ENCODE measurements around the gene IL16. TPM values are rescaled to one million over a fixed set of nuclear protein-coding genes. Genes with fewer than 3 reads are reported as not detected.
"Not testable (repeated sequence)": the region's sequence is repeated elsewhere in the genome, so short reads cannot be mapped to it uniquely, and the experiment has no call there.

IL16 gene
- total RNA-seq, 1 donor from 2014 or later, result 3.7 TPM

DNA sequence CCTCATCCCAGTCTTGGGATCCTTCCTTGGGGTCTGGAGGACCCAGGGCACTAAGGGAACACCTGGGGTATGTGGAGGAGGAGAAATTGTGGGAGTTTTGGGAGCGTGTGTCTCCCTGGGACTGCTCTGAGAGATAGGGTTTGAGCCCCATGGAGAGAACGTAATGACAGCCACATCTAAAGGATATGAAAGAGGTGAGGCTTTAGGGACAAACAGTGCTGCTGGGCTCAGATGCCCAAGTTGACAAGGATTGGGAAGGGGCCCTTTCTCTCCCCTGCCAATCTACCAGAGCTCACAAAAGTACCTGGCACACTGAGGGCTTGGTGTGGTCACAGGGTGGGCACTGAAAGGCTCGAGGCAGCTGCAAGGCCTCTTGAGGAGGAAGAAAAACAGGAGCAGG, 140.6 kb downstream of the IL16 start:
- intact Hi-C loops (cut with DNase I), result loop anchor here (1.0 to 5.0 kb wide), 2 partner anchors 43 to 60 kb away; no protein-coding TSS in a partner anchor
- no peak for DNase-seq (ENCODE audit: missing footprints)
- ATAC-seq, result no peak

DNA sequence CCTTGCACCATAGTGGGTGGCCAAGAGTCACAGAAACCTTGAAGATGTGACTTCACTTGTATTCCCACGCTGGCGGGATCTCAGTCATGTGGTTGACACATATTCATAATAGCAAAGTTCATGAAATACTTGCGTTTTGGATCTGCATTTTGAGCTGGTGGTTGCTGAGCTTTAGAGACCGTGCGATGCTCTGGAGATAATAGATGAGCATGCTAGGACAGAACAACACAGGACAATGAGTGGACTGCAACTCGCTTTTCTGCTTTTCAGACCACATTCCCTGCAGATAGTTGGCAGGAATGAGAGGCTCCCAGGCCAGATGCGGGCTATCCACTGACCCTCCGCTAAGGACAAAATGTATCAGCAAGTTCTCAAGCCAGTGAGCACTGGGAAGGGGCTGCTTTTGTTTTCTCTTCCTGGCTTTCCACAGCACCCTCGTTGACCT, 141.1 kb downstream of the IL16 start:
- DNase-seq (ENCODE audit: missing footprints) (no peak), ATAC-seq (peak; percentile 51)
- intact Hi-C loops (cut with DNase I), result loop anchor here (1.0 to 5.0 kb wide), 2 partner anchors 43 to 60 kb away; no protein-coding TSS in a partner anchor

DNA sequence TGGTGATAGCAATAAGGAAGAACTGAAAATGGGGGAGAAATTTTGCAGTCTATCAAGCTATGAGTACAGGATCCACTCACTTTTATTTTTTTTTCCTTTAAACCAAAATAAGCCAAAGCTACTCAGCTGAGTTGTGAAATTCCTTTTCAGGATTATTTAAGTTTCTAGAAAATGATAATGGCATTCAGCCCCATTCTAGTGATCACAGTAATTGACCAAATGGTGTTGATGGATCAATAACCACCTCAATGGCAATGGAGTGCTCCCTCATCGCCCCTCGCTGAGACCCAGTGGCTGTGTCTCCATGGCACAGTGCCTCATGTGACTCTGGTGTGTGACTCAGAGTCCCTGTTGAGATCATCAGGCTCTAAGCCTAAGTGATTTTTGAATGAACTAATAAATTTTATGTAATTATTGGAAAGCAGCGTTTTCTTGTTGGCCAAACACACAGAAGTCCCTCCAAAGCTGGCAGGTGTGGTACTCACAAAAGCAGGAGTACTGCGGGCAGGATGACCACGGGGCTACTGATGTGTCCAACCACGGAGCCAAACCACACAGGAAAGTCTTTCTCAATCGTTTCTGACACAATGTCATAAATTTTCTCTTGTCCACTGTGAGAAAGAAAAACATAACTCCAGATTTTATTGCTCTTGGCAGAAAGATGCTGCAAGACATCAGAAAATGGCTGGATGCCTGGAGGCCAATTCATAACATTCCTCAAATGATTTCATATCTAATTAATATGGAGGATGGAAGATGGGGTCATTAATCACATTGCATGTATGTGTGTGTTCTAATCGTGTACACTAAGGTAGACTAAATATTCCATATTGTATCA, 141.7 kb downstream of the IL16 start:
- intact Hi-C loops (cut with DNase I), result loop anchor here (5.0 kb wide), 1 partner anchor 61 kb away; no protein-coding TSS in a partner anchor
- ATAC-seq (peak; percentile 84), DNase-seq (ENCODE audit: missing footprints) (no peak)

DNA sequence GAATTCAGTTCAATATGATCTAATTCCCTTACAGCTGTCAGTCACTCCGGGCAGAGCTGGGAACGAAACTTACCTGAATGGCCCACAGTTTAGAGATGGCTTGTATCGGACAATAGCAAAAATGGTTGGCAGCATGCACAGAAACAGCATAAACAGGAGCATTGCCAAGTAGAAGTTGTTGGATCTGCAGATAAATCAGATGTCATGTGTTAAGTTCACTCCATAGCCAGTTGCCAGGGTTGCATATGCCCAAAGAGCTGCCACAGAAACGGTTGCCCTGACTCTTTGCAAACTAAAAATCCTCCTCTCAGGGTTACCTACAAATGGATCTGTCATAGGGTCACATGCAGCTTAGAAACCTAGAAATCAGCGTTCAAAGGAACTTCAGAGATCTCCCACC, 142.6 kb downstream of the IL16 start:
- intact Hi-C loops (cut with DNase I), result loop anchor here (5.0 kb wide), 1 partner anchor 62 kb away; no protein-coding TSS in a partner anchor
- ATAC-seq (no peak), DNase-seq (ENCODE audit: missing footprints) (no peak)

DNA sequence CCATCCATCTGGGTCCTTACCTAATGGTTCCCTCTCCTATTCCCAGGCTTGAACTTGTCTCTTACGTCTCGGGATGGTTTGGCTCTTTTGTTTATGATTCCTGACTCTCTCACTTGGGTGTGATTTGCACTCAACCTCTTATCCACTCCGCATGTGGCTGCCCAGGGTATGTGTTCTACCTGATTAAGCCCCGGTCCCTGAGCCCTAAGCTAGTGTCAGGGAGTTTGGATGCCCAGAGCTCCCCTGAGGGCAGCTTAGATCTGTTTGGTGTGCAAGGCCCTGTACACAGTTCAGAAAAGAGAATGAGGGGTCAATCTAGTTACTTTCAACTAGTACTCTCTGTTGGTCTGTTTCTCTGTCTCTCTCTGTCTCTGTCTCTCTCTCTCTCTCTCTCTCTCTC, 143.2 kb downstream of the IL16 start:
- intact Hi-C loops (cut with DNase I), result loop anchor here (5.0 kb wide), 1 partner anchor 63 kb away; no protein-coding TSS in a partner anchor
- DNase-seq (ENCODE audit: missing footprints), result no peak
- no peak for ATAC-seq

DNA sequence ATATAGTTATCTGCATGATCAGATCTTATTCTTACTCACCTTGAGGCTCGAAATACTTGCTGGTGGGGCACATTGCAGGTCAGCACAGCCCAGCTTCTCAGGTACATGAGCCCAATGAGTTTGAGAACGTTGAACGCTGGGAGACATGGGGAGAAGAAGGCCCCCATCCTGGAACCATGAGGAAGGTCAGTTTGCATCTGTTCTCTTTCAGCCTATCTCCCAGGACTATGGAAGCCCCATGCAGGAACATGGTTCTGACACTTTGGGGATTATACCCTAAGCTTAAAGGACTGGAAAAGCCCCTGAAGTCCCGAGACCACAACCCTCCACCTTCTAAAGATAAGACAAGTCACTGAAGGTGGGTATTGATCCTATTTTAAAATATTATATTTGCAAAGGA, 144.7 kb downstream of the IL16 start:
- ATAC-seq, result no peak
- no peak for DNase-seq (ENCODE audit: missing footprints)
- intact Hi-C loops (cut with DNase I), result no loop called here

DNA sequence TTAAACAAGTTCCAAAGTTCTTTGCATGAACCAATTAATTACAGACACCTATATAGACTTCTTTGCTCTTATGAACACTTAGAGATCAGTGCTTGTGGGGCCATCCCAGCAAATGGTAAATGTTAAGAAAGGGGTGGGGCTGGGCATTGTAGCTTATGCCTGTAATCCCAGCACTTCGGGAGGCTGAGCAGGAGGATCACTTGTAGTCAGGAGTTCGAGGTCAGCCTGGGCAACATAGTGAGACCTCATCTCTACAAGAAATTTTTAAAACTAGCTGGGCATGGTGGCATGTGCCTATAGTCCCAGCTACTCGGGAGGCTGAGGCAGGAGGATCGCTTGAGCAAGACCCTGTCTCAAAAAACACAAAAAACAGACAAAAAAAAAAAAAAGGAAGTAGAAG, 146.7 kb downstream of the IL16 start:
- DNase-seq (ENCODE audit: missing footprints), result no peak
- intact Hi-C loops (cut with DNase I), result no loop called here
- no peak for ATAC-seq

DNA sequence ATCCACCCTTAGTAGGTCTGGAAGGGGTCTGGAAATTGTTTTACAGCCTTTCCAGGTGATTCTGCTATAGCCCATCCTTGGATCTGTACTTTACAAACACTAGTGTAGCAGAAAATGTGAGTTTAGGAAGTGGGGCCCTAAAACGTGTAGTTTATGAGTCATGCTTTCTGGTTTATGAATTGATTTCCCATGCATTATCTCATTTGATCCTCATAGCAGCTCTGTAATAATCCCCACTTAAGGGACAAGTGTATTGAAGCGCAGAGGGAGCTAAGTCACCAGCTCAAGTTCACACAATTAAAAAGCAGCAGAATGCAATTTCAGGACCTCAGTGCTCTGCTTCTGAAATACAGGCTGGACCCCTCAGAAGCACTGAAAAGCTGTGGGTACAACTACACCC, 149.9 kb downstream of the IL16 start:
- ATAC-seq (no peak), DNase-seq (ENCODE audit: missing footprints) (no peak)
- intact Hi-C loops (cut with DNase I), result loop anchor here (5.0 kb wide), 1 partner anchor 51 kb away; no protein-coding TSS in a partner anchor

DNA sequence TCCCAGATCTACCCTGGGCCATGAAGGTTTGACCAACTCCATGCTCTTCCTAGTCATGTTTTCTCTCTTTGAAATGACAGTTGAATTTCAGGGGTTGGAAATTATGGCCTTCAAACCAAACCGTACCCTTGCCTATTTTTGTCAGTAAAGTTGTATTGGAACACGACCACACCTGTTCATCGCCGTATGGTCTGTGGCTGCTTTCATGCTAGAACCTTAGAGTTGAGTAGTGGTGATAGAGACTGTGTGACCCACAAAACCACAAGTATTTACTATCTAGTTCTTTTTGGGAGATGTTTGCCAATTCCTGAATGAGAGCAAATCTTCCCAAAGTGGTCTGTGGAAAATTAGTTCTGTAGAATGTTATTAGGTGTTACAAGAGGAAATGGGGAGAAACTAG, 151.2 kb downstream of the IL16 start:
- ATAC-seq (no peak), DNase-seq (ENCODE audit: missing footprints) (no peak)
- intact Hi-C loops (cut with DNase I), result loop anchor here (5.0 kb wide), 1 partner anchor 49 kb away; no protein-coding TSS in a partner anchor

DNA sequence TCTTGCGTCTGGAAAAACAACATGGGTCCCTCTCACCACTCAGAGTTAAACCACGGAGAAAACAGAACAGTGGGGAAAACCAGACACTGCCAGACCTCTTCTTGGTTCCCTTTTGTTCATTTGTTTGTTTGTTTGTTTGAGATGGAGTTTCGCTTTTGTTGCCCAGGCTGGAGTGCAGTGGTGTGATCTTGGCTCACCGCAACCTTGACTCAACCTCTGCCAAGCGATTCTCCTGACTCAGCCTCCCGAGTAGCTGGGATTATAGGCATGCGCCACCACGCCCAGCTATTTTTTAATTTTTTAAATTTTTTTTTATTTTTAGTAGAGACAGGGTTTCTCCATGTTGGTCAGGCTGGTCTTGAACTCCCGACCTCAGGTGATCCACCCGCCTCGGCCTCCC, 152.0 kb downstream of the IL16 start:
- intact Hi-C loops (cut with DNase I), result loop anchor here (5.0 kb wide), 1 partner anchor 49 kb away; no protein-coding TSS in a partner anchor
- DNase-seq (ENCODE audit: missing footprints); ATAC-seq: not testable (repeated sequence)

DNA sequence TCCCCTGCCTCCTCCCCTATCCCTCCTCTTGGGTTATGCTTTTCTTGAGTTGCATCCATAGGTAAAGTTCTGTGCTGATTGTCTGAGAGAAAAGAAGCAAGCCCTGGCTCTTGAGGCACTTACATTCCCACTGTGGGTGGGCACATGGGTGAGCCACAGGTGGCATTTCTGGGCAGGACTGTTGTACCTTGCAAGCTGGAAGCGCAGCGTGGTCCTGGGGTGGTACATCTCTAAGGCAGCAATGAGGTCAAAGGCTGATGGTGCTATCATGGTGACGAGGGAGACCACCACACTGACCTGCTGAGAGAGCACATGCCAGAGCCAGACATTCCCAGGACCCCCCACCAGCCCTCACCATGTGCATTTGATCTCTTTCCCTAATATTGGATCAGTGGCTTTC, 152.6 kb downstream of the IL16 start:
- ATAC-seq, result no peak
- no peak for DNase-seq (ENCODE audit: missing footprints)
- intact Hi-C loops (cut with DNase I), result loop anchor here (5.0 kb wide), 1 partner anchor 48 kb away; no protein-coding TSS in a partner anchor

DNA sequence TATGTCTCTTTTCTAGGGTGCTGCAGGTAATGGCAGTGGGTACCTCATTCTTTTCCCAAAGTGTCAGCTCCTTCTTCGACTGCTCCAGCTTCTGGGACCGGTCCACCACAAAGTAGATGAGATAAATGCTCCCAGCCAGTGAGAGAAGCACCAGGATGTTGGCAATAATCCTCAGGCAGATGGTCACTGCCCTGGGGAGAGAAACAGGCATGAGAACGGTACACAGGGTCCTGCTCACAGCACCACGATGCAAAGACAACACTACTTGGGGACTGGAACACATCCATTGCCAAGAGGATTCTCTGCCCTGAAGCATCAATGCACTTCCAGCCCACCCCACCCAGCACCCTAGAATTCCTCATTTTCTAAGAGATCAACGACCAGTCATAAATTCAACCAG, 155.0 kb downstream of the IL16 start:
- DNase-seq (ENCODE audit: missing footprints) (no peak), ATAC-seq (no peak)
- intact Hi-C loops (cut with DNase I), result no loop called here

DNA sequence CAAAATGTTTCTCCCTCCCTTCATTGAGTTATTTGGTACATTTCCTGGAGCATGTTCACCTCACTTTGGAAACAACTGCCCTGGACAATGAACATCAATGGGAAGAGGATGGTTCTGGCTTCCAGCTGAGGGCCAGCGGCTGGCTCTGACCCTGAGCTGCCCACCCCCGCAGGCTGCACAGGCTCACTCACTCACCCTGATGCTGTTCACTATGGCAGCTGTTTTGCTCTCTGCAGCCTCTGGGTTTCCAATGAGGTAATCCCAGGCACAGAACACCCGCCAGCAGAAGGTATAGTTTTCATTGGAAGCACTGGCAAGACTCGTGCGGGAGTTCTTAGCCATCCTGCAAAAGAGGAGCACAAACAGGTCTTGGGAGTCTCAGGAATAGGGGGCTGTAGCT, 159.6 kb downstream of the IL16 start:
- DNase-seq (ENCODE audit: missing footprints), result no peak
- ATAC-seq, result no peak
- intact Hi-C loops (cut with DNase I), result no loop called here

DNA sequence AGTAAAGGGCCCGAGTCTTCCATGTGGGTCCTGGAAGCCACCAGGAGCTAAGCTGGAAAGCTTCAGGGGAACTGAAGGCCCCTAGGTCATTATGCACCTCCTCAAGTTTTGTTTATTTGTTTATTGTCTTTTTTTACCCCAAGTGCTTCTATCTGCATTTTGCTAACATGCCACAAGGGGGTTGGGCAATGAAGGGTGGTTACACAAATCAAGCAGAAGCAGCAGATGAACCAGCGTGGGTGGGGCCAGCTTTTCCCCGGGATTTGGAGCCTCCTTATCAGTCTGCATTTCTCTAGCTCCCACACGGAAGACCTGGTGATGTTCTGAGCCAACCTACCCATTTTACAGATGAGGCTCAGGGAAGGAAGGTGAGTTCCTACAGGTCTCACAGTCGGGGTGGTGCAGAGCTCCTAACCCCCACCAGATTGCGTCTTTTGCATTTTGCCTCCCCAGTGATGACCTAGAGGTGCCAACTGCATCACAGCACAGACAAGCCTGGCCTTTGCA, 160.6 kb downstream of the IL16 start:
- no peak for DNase-seq (ENCODE audit: missing footprints)
- intact Hi-C loops (cut with DNase I), result no loop called here
- ATAC-seq, result no peak

DNA sequence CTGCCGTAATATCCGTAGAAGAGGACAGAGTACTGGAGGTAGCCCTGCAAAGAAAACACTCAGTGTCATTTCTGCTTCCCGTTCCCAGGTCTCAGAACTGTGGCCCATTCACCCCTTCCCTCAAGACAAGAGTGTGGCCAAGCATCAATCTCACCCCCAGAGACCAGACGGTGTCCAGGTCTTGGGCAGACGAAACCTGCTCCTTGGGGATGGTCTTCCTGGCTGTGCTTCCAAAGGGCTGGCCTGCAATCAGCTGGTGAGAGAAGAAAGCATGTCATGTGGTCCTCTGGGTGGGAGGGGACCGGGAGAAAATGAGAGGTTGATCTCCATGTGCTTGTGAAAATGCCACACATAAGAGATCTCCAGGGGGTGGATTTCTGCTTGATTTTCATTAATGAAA, 161.6 kb downstream of the IL16 start:
- ATAC-seq (no peak), DNase-seq (ENCODE audit: missing footprints) (no peak)
- intact Hi-C loops (cut with DNase I), result no loop called here

DNA sequence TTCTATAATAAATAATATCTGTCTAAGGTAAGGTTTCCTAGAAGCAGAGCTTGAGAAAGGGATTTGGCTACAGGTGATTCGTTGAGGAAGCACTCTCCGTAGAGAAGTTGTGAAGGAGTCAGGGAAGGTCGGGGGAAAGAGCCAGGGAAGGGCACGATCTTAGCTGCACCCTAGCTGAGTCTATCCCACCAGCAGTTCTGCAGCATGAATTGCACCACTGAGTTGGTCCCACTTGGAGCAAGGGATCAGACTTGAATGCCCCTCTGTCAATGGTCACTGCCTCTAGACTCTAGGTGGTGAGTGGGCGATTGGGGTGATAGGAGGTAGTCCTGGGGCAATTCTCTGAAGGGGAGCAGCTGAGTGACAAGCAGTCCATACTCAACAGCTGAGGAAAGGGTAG, 163.8 kb downstream of the IL16 start:
- ATAC-seq, result no peak
- intact Hi-C loops (cut with DNase I), result no loop called here
- DNase-seq (ENCODE audit: missing footprints), result no peak

DNA sequence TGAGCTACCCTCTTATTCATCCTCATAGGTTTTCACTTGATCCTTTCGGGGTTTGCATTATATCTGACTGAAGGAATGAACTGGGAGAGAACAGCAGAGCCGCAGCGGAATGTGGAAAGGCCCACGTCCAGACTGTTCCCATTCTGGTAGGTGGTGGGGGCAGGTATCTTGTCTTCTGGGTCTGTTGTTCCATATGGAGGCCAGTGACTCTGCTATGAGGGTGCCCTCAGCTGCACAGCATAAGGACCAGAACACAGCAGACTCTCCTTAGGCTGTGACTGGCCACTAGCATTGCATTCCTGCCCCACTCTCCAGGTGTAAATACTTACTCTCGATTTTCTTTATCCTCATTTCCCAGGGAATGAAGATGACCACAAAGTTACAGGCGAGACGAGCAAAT, 165.2 kb downstream of the IL16 start:
- ATAC-seq (no peak), DNase-seq (ENCODE audit: missing footprints) (no peak)
- intact Hi-C loops (cut with DNase I), result no loop called here

DNA sequence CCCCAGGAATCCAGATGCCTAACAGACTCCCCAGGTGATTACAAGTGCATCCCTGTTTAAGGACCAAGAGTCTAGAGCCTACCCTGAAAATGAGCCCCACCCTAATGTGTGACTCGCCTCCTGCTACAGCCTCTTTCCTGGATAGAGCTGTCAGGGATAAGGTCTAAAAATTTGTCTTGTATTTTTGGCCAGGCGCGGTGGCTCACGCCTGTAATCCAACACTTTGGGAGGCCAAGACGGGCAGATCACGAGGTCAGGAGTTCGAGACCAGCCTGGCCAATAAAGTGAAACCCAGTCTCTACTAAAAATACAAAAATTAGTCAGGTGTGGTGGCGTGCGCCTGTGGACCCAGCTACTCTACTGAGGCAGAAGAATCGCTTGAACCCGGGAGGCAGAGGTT, 166.1 kb downstream of the IL16 start:
- DNase-seq (ENCODE audit: missing footprints) (no peak), ATAC-seq (peak; percentile 21)
- intact Hi-C loops (cut with DNase I), result no loop called here

DNA sequence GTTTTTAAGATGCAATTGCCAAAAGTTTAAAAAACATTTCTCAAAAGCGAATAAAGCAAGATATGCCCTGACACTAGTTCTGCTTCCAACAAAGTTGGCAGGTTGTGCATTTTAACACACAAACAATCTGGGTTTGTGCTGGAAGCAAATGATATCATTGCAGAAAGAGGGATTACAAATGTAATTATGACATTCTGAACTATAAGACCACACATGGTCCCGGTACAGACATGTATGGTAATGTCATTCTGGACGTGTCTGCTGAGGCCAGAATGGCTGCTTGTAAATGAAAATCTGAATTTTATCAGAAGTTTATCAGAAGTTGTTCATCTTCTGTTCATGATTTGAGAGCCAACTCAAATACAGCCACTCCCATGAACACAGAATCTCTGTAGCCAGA, 166.6 kb downstream of the IL16 start:
- DNase-seq (ENCODE audit: missing footprints), result no peak
- intact Hi-C loops (cut with DNase I), result no loop called here
- peak; percentile 81 for ATAC-seq
